Activated CD8-positive, alpha-beta T cell treated with anti-CD3 and anti-CD28 coated beads for 36 hours (primary cell): ENCODE data around the gene RWDD4. TPM values are rescaled to one million over a fixed set of nuclear protein-coding genes. Genes with fewer than 3 reads are reported as not detected.

Source experiments
- ATAC-seq: fragments of 200-7000 bp; cut with Tn5 transposase; one replicate; pipeline ENCODE4 v1.10.0; 2021; ENCODE audit warnings: mild to moderate bottlenecking, moderate library complexity
- CTCF ChIA-PET: fragments of 350-600 bp; sonication (Branson Sonifier 250); formaldehyde crosslinking; loops from one replicate; lab custom pipeline; 2021; ENCODE audit warnings: antibody characterized with exemption; lab: Charles Lee
- POLR2A ChIA-PET: fragments of 350-600 bp; sonication (Branson Sonifier 250); formaldehyde crosslinking; loops from one replicate; lab custom pipeline; 2021; ENCODE audit warnings: antibody characterized with exemption; lab: Charles Lee
- DNase-seq: peaks from one replicate; pipeline ENCODE4 v3.0.0-alpha.2; 2020
- H3K27ac Mint-ChIP-seq: one replicate; pipeline ENCODE4 v1.8.0; 2021; ENCODE audit warnings: mild to moderate bottlenecking, mixed read lengths
- H3K27me3 Mint-ChIP-seq: one replicate; pipeline ENCODE4 v1.8.0; 2021; ENCODE audit warnings: mixed read lengths
- H3K36me3 Mint-ChIP-seq: one replicate; pipeline ENCODE4 v1.8.0; 2021; ENCODE audit warnings: low read depth, mixed read lengths
- H3K4me1 Mint-ChIP-seq: one replicate; pipeline ENCODE4 v1.8.0; 2021; ENCODE audit warnings: low read depth, mixed read lengths
- H3K4me3 Mint-ChIP-seq: one replicate; pipeline ENCODE4 v1.8.0; 2021; ENCODE audit warnings: mild to moderate bottlenecking, moderate library complexity, mixed read lengths
- H3K9me3 Mint-ChIP-seq: one replicate; pipeline ENCODE4 v1.8.0; 2021; ENCODE audit warnings: mixed read lengths
- intact Hi-C: fragments of 100-400 bp; cut with micrococcal nuclease; formaldehyde crosslinking; loops from one replicate; pipeline ENCODE4 v1.10.0; 2022
- total RNA-seq, 2 experiments: library from RNA; stranded (reverse); gene quantifications; one replicate each; pipeline ENCODE4 v1.2.3, GENCODE V29; 2021
- TF ChIP-seq, protein P1 (sequence below): fragments of 200-600 bp; IDR thresholded peaks from one replicate; pipeline ENCODE4 v1.8.0; 2022; ENCODE audit warnings: antibody characterized with exemption, mild to moderate bottlenecking

The RWDD4 gene
- total RNA-seq, 2 experiments from 2014 or later = 19.4 to 20.9 TPM

DNA sequence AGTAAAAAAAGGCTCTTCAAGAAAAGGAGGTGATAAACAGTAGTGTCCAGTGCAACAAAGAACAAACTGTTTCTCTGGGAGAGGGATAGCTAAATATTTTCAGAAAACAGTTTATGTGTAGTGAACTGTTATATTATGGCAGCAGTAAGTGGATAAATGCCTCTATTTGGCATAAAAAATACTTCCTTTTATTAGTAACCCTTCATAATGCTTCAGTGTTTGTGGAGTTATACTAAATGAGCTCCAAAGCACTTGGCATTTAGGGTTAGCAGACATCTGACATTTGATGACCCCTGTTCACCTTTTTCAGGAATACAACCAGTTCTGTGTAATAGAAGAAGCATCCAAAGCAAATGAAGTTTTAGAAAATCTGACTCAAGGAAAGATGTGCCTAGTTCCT is 32.0 kb upstream of the RWDD4 start:
- no peaks in the 10 kb centered on the region for H3K4me1 Mint-ChIP-seq
- peaks cover 32% of the 10 kb centered on the region for H3K36me3 Mint-ChIP-seq
- H3K27ac Mint-ChIP-seq = no peak overlapping the region
- TF ChIP-seq, protein P1, sequence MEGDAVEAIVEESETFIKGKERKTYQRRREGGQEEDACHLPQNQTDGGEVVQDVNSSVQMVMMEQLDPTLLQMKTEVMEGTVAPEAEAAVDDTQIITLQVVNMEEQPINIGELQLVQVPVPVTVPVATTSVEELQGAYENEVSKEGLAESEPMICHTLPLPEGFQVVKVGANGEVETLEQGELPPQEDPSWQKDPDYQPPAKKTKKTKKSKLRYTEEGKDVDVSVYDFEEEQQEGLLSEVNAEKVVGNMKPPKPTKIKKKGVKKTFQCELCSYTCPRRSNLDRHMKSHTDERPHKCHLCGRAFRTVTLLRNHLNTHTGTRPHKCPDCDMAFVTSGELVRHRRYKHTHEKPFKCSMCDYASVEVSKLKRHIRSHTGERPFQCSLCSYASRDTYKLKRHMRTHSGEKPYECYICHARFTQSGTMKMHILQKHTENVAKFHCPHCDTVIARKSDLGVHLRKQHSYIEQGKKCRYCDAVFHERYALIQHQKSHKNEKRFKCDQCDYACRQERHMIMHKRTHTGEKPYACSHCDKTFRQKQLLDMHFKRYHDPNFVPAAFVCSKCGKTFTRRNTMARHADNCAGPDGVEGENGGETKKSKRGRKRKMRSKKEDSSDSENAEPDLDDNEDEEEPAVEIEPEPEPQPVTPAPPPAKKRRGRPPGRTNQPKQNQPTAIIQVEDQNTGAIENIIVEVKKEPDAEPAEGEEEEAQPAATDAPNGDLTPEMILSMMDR = no peak
- no peaks in the 10 kb centered on the region for H3K9me3 Mint-ChIP-seq
- ChIA-PET CTCF (no interaction called here), POLR2A (interaction anchor here (1.6 kb wide), 1 partner anchor 18 kb away, joined by 3 read pairs; no protein-coding TSS in a partner anchor)
- no peak for DNase-seq
- H3K4me3 Mint-ChIP-seq = no peak overlapping the region
- ATAC-seq = no peak
- intact Hi-C loops = no loop called here
- H3K27me3 Mint-ChIP-seq = no peaks in the 10 kb centered on the region

DNA sequence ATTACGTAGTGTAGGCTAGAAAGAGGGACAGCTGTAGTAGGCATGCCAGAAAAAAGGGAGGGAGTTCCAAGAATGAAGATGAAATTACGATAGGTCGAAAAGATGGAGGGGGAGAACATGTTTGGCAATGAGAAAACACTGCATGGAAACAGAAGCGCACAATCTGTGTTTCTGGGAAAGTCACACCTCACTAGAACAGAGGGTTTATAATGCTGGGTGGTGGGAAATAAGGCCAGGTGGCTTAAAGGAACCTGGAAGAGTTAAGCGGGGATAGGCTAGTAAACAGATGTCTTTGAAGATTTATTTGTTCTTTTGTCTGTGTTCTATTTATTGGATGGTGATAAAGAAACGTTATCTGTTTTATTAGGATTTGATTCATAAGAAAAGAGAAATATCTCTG is 29.2 kb upstream of the RWDD4 start:
- Mint-ChIP-seq H3K27me3 (no peaks in the 10 kb centered on the region), H3K4me3 (no peak overlapping the region), H3K36me3 (peaks cover 22% of the 10 kb centered on the region), H3K4me1 (no peaks in the 10 kb centered on the region), H3K9me3 (no peaks in the 10 kb centered on the region), H3K27ac (no peak overlapping the region)
- ChIA-PET CTCF (no interaction called here), POLR2A (no interaction called here)
- intact Hi-C loops = no loop called here
- ATAC-seq = no peak
- no peak for DNase-seq
- TF ChIP-seq, protein P1 = no peak

DNA sequence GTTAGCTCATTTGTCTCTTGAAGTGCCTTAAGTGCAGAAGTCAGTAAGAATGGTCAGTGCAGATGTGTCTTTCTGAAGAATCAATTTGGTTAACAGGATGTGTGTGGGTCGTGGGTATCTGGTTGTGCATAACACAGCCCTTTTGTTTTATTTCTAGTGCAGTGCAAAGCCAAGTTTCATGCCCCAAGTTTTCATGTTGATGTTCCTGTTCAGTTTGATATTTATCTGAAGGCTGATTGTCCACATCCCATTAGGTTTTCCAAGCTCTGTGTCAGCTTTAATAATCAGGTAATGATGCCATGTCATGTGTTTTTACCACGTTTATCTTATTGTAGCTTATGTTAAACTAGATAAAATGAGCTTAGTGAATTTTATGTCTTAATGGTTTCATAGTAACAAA is 27.5 kb upstream of the RWDD4 start:
- Mint-ChIP-seq H3K36me3 (peaks cover 17% of the 10 kb centered on the region), H3K9me3 (no peaks in the 10 kb centered on the region), H3K4me1 (no peaks in the 10 kb centered on the region), H3K4me3 (no peak overlapping the region), H3K27me3 (no peaks in the 10 kb centered on the region), H3K27ac (no peak overlapping the region)
- DNase-seq (no peak), ATAC-seq (no peak)
- TF ChIP-seq, protein P1 = no peak
- intact Hi-C loops = no loop called here
- CTCF ChIA-PET = interaction anchor here (0.6 to 0.9 kb wide), 3 partner anchors 19 to 33 kb away, joined by 3 read pairs; no protein-coding TSS in a partner anchor
- POLR2A ChIA-PET = no interaction called here

DNA sequence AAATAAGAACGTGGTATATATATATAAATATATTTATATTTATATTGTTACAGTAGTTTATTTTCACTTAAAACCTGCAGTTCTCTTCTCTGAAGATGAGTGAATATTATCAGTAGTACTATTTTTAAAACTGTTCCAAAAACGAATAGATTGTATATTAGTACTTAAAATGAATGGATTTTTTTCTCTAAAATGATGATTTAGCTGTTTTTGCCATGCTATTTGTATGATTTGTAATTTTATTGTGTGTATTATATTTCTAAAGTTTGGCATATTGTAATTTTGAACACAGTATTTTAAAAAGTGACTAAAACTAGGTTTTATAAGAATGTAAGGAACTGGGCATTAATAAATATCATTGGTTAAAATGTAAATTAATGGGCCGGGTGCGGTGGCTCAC is 22.1 kb upstream of the RWDD4 start:
- H3K36me3 Mint-ChIP-seq = peaks cover 13% of the 10 kb centered on the region
- DNase-seq = no peak
- ATAC-seq = no peak
- ChIA-PET POLR2A (interaction anchor here (1.7 kb wide), 1 partner anchor 22 kb away, joined by 4 read pairs; no protein-coding TSS in a partner anchor), CTCF (no interaction called here)
- H3K4me3 Mint-ChIP-seq = no peak overlapping the region
- H3K27me3 Mint-ChIP-seq = no peaks in the 10 kb centered on the region
- no peak overlapping the region for H3K27ac Mint-ChIP-seq
- TF ChIP-seq, protein P1 = no peak
- H3K4me1 Mint-ChIP-seq = peaks cover 3% of the 10 kb centered on the region
- no peaks in the 10 kb centered on the region for H3K9me3 Mint-ChIP-seq
- intact Hi-C loops = no loop called here

DNA sequence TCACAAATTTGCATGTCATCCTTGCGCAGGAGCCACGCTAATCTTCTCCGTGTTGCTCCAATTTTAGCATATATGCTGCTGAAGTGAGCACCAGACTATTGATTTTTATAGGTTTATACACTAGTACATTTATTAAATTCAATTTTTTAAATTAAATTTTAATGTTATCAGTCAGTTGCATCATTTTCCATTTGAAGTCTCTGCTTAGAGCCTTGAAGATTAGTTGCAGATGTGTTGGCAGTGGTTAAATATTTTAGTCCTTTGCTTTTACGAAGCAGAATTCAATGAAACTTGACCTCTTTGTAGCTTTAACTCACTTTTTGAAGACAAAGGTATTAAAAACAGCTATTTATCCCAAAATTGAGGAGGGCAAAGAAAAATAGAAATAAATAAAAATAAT is 16.6 kb upstream of the RWDD4 start:
- CTCF ChIA-PET = interaction anchor here (0.7 kb wide), 1 partner anchor 1145 kb away, joined by 3 read pairs; no protein-coding TSS in a partner anchor
- H3K27ac Mint-ChIP-seq = no peak overlapping the region
- H3K4me3 Mint-ChIP-seq = no peak overlapping the region
- ATAC-seq (no peak), DNase-seq (no peak)
- peaks cover 15% of the 10 kb centered on the region for H3K36me3 Mint-ChIP-seq
- TF ChIP-seq, protein P1 = no peak
- peaks cover 3% of the 10 kb centered on the region for H3K4me1 Mint-ChIP-seq
- intact Hi-C loops = no loop called here
- POLR2A ChIA-PET = interaction anchor here (0.7 kb wide), 1 partner anchor 315 kb away, joined by 4 read pairs; no protein-coding TSS in a partner anchor
- no peaks in the 10 kb centered on the region for H3K9me3 Mint-ChIP-seq
- H3K27me3 Mint-ChIP-seq = no peaks in the 10 kb centered on the region
